ENCODE results near the gene CEBPA. TPM values are rescaled to one million over a fixed set of nuclear protein-coding genes. Genes with fewer than 3 reads are reported as not detected.

The CEBPA gene
- total and polyA plus RNA-seq, 2 experiments from 2014 or later = 0.50 to 2.6 TPM

- no peaks in the 10 kb centered on the region for H3K9me2 ChIP-seq (ENCODE audit: insufficient read depth)
- Mint-ChIP-seq H3K27ac (no peak overlapping the region), H3K27me3 (ENCODE audit: insufficient read depth, low read depth, poor library complexity) (peaks cover 7% of the 10 kb centered on the region), H3K4me3 (no peak overlapping the region), H3K4me1 (peaks cover 13% of the 10 kb centered on the region), H3K36me3 (ENCODE audit: low read depth) (no peaks in the 10 kb centered on the region), H3K9me3 (no peaks in the 10 kb centered on the region)
- no peaks in the 10 kb centered on the region for H3K4me1 ChIP-seq (ENCODE audit: insufficient read depth)
- ATAC-seq (no peak), DNase-seq (ENCODE audit: low spot score) (no peak)
- H3K79me2 ChIP-seq (replicated peaks; ENCODE audit: insufficient read depth) = no peaks in the 10 kb centered on the region
- no peaks in the 10 kb centered on the region for H3K36me3 ChIP-seq (ENCODE audit: insufficient read depth)
- no peak overlapping the region for H3K27ac ChIP-seq (ENCODE audit: low read depth)
- H3F3A ChIP-seq (replicated peaks; ENCODE audit: low read depth) = no peaks in the 10 kb centered on the region
- no peak overlapping the region for H2AFZ ChIP-seq
- TF ChIP-seq, protein P1, sequence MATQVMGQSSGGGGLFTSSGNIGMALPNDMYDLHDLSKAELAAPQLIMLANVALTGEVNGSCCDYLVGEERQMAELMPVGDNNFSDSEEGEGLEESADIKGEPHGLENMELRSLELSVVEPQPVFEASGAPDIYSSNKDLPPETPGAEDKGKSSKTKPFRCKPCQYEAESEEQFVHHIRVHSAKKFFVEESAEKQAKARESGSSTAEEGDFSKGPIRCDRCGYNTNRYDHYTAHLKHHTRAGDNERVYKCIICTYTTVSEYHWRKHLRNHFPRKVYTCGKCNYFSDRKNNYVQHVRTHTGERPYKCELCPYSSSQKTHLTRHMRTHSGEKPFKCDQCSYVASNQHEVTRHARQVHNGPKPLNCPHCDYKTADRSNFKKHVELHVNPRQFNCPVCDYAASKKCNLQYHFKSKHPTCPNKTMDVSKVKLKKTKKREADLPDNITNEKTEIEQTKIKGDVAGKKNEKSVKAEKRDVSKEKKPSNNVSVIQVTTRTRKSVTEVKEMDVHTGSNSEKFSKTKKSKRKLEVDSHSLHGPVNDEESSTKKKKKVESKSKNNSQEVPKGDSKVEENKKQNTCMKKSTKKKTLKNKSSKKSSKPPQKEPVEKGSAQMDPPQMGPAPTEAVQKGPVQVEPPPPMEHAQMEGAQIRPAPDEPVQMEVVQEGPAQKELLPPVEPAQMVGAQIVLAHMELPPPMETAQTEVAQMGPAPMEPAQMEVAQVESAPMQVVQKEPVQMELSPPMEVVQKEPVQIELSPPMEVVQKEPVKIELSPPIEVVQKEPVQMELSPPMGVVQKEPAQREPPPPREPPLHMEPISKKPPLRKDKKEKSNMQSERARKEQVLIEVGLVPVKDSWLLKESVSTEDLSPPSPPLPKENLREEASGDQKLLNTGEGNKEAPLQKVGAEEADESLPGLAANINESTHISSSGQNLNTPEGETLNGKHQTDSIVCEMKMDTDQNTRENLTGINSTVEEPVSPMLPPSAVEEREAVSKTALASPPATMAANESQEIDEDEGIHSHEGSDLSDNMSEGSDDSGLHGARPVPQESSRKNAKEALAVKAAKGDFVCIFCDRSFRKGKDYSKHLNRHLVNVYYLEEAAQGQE (IDR thresholded peaks at IDR 0.05; ENCODE audit: unreplicated experiment) = no peak
- TF ChIP-seq, protein P2, sequence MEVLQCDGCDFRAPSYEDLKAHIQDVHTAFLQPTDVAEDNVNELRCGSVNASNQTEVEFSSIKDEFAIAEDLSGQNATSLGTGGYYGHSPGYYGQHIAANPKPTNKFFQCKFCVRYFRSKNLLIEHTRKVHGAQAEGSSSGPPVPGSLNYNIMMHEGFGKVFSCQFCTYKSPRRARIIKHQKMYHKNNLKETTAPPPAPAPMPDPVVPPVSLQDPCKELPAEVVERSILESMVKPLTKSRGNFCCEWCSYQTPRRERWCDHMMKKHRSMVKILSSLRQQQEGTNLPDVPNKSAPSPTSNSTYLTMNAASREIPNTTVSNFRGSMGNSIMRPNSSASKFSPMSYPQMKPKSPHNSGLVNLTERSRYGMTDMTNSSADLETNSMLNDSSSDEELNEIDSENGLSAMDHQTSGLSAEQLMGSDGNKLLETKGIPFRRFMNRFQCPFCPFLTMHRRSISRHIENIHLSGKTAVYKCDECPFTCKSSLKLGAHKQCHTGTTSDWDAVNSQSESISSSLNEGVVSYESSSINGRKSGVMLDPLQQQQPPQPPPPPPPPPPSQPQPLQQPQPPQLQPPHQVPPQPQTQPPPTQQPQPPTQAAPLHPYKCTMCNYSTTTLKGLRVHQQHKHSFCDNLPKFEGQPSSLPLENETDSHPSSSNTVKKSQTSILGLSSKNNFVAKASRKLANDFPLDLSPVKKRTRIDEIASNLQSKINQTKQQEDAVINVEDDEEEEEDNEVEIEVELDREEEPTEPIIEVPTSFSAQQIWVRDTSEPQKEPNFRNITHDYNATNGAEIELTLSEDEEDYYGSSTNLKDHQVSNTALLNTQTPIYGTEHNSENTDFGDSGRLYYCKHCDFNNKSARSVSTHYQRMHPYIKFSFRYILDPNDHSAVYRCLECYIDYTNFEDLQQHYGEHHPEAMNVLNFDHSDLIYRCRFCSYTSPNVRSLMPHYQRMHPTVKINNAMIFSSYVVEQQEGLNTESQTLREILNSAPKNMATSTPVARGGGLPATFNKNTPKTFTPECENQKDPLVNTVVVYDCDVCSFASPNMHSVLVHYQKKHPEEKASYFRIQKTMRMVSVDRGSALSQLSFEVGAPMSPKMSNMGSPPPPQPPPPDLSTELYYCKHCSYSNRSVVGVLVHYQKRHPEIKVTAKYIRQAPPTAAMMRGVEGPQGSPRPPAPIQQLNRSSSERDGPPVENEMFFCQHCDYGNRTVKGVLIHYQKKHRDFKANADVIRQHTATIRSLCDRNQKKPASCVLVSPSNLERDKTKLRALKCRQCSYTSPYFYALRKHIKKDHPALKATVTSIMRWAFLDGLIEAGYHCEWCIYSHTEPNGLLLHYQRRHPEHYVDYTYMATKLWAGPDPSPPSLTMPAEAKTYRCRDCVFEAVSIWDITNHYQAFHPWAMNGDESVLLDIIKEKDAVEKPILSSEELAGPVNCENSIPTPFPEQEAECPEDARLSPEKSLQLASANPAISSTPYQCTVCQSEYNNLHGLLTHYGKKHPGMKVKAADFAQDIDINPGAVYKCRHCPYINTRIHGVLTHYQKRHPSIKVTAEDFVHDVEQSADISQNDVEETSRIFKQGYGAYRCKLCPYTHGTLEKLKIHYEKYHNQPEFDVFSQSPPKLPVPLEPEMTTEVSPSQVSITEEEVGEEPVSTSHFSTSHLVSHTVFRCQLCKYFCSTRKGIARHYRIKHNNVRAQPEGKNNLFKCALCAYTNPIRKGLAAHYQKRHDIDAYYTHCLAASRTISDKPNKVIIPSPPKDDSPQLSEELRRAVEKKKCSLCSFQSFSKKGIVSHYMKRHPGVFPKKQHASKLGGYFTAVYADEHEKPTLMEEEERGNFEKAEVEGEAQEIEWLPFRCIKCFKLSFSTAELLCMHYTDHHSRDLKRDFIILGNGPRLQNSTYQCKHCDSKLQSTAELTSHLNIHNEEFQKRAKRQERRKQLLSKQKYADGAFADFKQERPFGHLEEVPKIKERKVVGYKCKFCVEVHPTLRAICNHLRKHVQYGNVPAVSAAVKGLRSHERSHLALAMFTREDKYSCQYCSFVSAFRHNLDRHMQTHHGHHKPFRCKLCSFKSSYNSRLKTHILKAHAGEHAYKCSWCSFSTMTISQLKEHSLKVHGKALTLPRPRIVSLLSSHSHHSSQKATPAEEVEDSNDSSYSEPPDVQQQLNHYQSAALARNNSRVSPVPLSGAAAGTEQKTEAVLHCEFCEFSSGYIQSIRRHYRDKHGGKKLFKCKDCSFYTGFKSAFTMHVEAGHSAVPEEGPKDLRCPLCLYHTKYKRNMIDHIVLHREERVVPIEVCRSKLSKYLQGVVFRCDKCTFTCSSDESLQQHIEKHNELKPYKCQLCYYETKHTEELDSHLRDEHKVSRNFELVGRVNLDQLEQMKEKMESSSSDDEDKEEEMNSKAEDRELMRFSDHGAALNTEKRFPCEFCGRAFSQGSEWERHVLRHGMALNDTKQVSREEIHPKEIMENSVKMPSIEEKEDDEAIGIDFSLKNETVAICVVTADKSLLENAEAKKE (CRISPR knock-in tag; IDR thresholded peaks at IDR 0.05) = no peak
- no peak for TF ChIP-seq ZNF114 (CRISPR knock-in tag; IDR thresholded peaks at IDR 0.05)
- no peak for TF ChIP-seq POLR2AphosphoS5 (IDR thresholded peaks at IDR 0.05; ENCODE audit: low read depth)
- no peak for TF ChIP-seq EZH2phosphoT487 (IDR thresholded peaks at IDR 0.05; ENCODE audit: unreplicated experiment)
- TF ChIP-seq EZH2 (IDR thresholded peaks at IDR 0.05; ENCODE audit: low read depth, unreplicated experiment) = no peak
- no peak for TF ChIP-seq ZNF331 (CRISPR knock-in tag; IDR thresholded peaks at IDR 0.05; ENCODE audit: low read depth)
- TF ChIP-seq, protein P3, sequence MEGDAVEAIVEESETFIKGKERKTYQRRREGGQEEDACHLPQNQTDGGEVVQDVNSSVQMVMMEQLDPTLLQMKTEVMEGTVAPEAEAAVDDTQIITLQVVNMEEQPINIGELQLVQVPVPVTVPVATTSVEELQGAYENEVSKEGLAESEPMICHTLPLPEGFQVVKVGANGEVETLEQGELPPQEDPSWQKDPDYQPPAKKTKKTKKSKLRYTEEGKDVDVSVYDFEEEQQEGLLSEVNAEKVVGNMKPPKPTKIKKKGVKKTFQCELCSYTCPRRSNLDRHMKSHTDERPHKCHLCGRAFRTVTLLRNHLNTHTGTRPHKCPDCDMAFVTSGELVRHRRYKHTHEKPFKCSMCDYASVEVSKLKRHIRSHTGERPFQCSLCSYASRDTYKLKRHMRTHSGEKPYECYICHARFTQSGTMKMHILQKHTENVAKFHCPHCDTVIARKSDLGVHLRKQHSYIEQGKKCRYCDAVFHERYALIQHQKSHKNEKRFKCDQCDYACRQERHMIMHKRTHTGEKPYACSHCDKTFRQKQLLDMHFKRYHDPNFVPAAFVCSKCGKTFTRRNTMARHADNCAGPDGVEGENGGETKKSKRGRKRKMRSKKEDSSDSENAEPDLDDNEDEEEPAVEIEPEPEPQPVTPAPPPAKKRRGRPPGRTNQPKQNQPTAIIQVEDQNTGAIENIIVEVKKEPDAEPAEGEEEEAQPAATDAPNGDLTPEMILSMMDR (conservative IDR thresholded peaks at IDR 0.05; ENCODE audit: low read depth in 2 of 2) = no peak
- no peak for TF ChIP-seq JUNB (IDR thresholded peaks at IDR 0.05; ENCODE audit: unreplicated experiment)
- TF ChIP-seq NANOG (IDR thresholded peaks at IDR 0.05; ENCODE audit: borderline replicate concordance) = no peak
- no peak for TF ChIP-seq ETS1 (IDR thresholded peaks at IDR 0.05)
- no peak for TF ChIP-seq CREB1 (CRISPR knock-in tag; IDR thresholded peaks at IDR 0.05; ENCODE audit: low read depth)
- no peak for TF ChIP-seq STAT1 (IDR thresholded peaks at IDR 0.05; ENCODE audit: unreplicated experiment)
- no peak overlapping the region for H3K4me2 ChIP-seq
- no peaks in the 10 kb centered on the region for H4K20me1 ChIP-seq (replicated peaks; ENCODE audit: insufficient read depth)
- H3K27me3 ChIP-seq (ENCODE audit: insufficient read depth) = no peaks in the 10 kb centered on the region
- no peak overlapping the region for H3K4me3 ChIP-seq
Observed at GRCh38 chr19:33271246-33272021, 30.9 kb downstream of the CEBPA start.

All from GM23338 (cell line).